ENCODE data around the gene EMP1. TPM values are rescaled to one million over a fixed set of nuclear protein-coding genes. Genes with fewer than 3 reads are reported as not detected.

EMP1 gene
- total RNA-seq, 2 donors from 2014 or later: 265 to 667 TPM

- TF ChIP-seq, protein P1, sequence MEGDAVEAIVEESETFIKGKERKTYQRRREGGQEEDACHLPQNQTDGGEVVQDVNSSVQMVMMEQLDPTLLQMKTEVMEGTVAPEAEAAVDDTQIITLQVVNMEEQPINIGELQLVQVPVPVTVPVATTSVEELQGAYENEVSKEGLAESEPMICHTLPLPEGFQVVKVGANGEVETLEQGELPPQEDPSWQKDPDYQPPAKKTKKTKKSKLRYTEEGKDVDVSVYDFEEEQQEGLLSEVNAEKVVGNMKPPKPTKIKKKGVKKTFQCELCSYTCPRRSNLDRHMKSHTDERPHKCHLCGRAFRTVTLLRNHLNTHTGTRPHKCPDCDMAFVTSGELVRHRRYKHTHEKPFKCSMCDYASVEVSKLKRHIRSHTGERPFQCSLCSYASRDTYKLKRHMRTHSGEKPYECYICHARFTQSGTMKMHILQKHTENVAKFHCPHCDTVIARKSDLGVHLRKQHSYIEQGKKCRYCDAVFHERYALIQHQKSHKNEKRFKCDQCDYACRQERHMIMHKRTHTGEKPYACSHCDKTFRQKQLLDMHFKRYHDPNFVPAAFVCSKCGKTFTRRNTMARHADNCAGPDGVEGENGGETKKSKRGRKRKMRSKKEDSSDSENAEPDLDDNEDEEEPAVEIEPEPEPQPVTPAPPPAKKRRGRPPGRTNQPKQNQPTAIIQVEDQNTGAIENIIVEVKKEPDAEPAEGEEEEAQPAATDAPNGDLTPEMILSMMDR (IDR thresholded peaks at IDR 0.05): no peak
- intact Hi-C loops (cut with DNase I): loop anchor here (5.0 kb wide), 1 partner anchor 96 kb away; the partner anchor contains the start of gene GSG1
- DNase-seq: no peak
- peaks cover 13% of the 10 kb centered on the region for H3K4me1 ChIP-seq
- peak overlapping the region; percentile 39 for H3K4me3 ChIP-seq
- H3K9ac ChIP-seq (ENCODE audit: low read depth in 2 of 2, low read length in 2 of 2): peak overlapping the region in 1 of 2 donors; percentile 44
- no peaks in the 10 kb centered on the region for H3K36me3 ChIP-seq
- H3K9me3 ChIP-seq: no peaks in the 10 kb centered on the region
- H3K27ac ChIP-seq: peak overlapping the region; percentile 87
- no peaks in the 10 kb centered on the region for H3K27me3 ChIP-seq
Measured at GRCh38 chr12:13198241-13198640, 1.7 kb downstream of the EMP1 start.

DNA sequence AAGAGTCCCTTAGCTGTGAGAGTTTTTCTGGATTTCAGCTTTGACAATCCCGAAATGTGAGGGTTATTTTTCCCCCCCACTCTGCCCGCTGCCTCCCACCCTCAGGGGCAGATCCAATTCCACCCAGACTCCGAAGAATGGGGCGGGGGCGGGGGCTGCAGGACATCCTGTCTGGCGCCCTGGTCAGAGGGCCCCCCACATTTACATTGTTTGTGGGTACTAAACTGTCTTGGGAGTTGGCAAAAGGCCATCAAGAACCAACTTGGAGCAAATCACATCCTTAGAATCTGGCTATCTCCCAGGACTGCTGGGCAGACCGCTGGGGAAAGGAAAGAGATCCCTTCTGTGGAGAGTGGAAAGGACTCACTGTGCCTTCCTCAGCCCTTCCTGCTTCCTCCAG is 2.4 kb downstream of the EMP1 start:
- Histone ChIP-seq H3K4me3 (no peak overlapping the region), H3K9me3 (no peaks in the 10 kb centered on the region), H3K36me3 (no peaks in the 10 kb centered on the region), H3K4me1 (peaks cover 13% of the 10 kb centered on the region), H3K27me3 (no peaks in the 10 kb centered on the region), H3K9ac (ENCODE audit: low read depth in 2 of 2, low read length in 2 of 2) (peak overlapping the region in 1 of 2 donors; percentile 49), H3K27ac (no peak overlapping the region)
- no peak for DNase-seq
- intact Hi-C loops (cut with DNase I): loop anchor here (5.0 kb wide), 1 partner anchor 97 kb away; the partner anchor contains the start of gene GSG1
- TF ChIP-seq, protein P1 (IDR thresholded peaks at IDR 0.05): no peak

- Histone ChIP-seq H3K4me3 (no peak overlapping the region), H3K9me3 (no peaks in the 10 kb centered on the region), H3K9ac (ENCODE audit: low read depth in 2 of 2, low read length in 2 of 2) (no peak overlapping the region), H3K4me1 (peaks cover 13% of the 10 kb centered on the region), H3K27me3 (no peaks in the 10 kb centered on the region), H3K36me3 (no peaks in the 10 kb centered on the region), H3K27ac (no peak overlapping the region)
- TF ChIP-seq, protein P1 (IDR thresholded peaks at IDR 0.05): no peak
- no peak for DNase-seq
- intact Hi-C loops (cut with DNase I): loop anchor here (5.0 kb wide), 1 partner anchor 97 kb away; the partner anchor contains the start of gene GSG1
Measured at GRCh38 chr12:13199592-13199991, 3.1 kb downstream of the EMP1 start.

DNA sequence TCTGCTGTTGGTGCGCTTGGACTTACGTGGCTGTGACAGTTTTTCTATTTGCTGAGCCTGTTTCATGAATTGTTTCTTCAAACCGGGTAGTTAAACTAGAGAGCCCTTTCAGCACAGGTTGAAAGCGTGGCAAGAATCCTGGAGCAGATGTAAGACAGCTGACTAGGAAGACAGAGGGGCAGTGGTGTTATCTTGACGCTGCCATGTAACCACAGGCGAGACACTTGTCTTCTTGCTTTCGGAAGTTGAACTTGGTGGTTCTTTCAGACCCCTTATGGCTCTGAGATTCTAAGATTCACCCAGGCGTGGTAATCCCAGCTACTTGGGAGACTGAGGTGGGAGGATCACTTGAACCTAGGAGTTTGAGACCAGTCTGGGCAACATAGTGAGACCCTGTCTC is 4.3 kb downstream of the EMP1 start:
- Histone ChIP-seq H3K9ac (ENCODE audit: low read depth in 2 of 2, low read length in 2 of 2) (no peak overlapping the region), H3K9me3 (no peaks in the 10 kb centered on the region), H3K36me3 (no peaks in the 10 kb centered on the region), H3K27me3 (no peaks in the 10 kb centered on the region), H3K4me3 (no peak overlapping the region), H3K27ac (no peak overlapping the region), H3K4me1 (peaks cover 5% of the 10 kb centered on the region)
- intact Hi-C loops (cut with DNase I): no loop called here
- TF ChIP-seq, protein P1 (IDR thresholded peaks at IDR 0.05): no peak
- DNase-seq: no peak

- no peak overlapping the region for H3K27ac ChIP-seq
- no peak overlapping the region for H3K9ac ChIP-seq (ENCODE audit: low read depth in 2 of 2, low read length in 2 of 2)
- DNase-seq: no peak
- H3K27me3 ChIP-seq: no peaks in the 10 kb centered on the region
- no peaks in the 10 kb centered on the region for H3K4me1 ChIP-seq
- no peaks in the 10 kb centered on the region for H3K36me3 ChIP-seq
- no peaks in the 10 kb centered on the region for H3K9me3 ChIP-seq
- intact Hi-C loops (cut with DNase I): no loop called here
- no peak overlapping the region for H3K4me3 ChIP-seq
- TF ChIP-seq, protein P1 (IDR thresholded peaks at IDR 0.05): no peak
Measured at GRCh38 chr12:13203034-13203922, 6.8 kb downstream of the EMP1 start.

Measured in colonic mucosa (tissue), 4 donors.